D721Med (cell line): Measurements from ENCODE around the gene SYNGR1.
"Not testable (repeated sequence)": the region's sequence is repeated elsewhere in the genome, so short reads cannot be mapped to it uniquely, and the experiment has no call there.

Experiments
- DNase-seq: peaks from one replicate; pipeline ENCODE4 v3.0.0; 2011; ENCODE audit warnings: low spot score; ENCODE audit not compliant: insufficient read length
- FAIRE-seq: peaks from 2 replicates; lab custom pipeline; 2011; peaks lifted over from hg19 to GRCh38; lab: Jason Lieb, UNC
- CTCF ChIP-seq: IDR thresholded peaks from 2 replicates; pipeline ENCODE4 v1.5.1; 2012; ENCODE audit warnings: mild to moderate bottlenecking, control low read depth; ENCODE audit not compliant: insufficient read depth; ENCODE audit errors: missing control alignments

Gene SYNGR1

GRCh38 chr22:39353346-39353745 is 3.6 kb downstream of the SYNGR1 start:
- DNase-seq (no peak), FAIRE-seq (no peak)
- no peak for TF ChIP-seq CTCF

GRCh38 chr22:39355080-39355479 is 5.3 kb downstream of the SYNGR1 start:
- no peak for FAIRE-seq
- no peak for DNase-seq
- no peak for TF ChIP-seq CTCF

GRCh38 chr22:39355805-39356204 is 6.0 kb downstream of the SYNGR1 start:
- FAIRE-seq, DNase-seq: not testable (repeated sequence)

- DNase-seq (no peak), FAIRE-seq (no peak)
- no peak for TF ChIP-seq CTCF
These were observed 6.7 kb downstream of the SYNGR1 start for GRCh38 chr22:39356464-39356863.

- not testable (repeated sequence) for DNase-seq, FAIRE-seq
These were observed 7.6 kb downstream of the SYNGR1 start for GRCh38 chr22:39357110-39358108.

- not testable (repeated sequence) for FAIRE-seq, DNase-seq
These were observed 8.4 kb downstream of the SYNGR1 start for GRCh38 chr22:39358197-39358596.

GRCh38 chr22:39359659-39360195 is 9.9 kb downstream of the SYNGR1 start:
- no peak for DNase-seq
- no peak for TF ChIP-seq CTCF
- no peak for FAIRE-seq

- FAIRE-seq (no peak), DNase-seq (no peak)
- TF ChIP-seq CTCF: no peak
These were observed 10.5 kb downstream of the SYNGR1 start for GRCh38 chr22:39360242-39360641.
